HG03159 (cell line): ENCODE results near the gene SDHA.

Experiments used
- ATAC-seq: cut with Tn5 transposase; IDR thresholded peaks from one replicate; pipeline ENCODE4 v1.9.1; 2021; ENCODE audit warnings: mild to moderate bottlenecking, moderate library complexity; ENCODE audit not compliant: unreplicated experiment

The SDHA gene

DNA sequence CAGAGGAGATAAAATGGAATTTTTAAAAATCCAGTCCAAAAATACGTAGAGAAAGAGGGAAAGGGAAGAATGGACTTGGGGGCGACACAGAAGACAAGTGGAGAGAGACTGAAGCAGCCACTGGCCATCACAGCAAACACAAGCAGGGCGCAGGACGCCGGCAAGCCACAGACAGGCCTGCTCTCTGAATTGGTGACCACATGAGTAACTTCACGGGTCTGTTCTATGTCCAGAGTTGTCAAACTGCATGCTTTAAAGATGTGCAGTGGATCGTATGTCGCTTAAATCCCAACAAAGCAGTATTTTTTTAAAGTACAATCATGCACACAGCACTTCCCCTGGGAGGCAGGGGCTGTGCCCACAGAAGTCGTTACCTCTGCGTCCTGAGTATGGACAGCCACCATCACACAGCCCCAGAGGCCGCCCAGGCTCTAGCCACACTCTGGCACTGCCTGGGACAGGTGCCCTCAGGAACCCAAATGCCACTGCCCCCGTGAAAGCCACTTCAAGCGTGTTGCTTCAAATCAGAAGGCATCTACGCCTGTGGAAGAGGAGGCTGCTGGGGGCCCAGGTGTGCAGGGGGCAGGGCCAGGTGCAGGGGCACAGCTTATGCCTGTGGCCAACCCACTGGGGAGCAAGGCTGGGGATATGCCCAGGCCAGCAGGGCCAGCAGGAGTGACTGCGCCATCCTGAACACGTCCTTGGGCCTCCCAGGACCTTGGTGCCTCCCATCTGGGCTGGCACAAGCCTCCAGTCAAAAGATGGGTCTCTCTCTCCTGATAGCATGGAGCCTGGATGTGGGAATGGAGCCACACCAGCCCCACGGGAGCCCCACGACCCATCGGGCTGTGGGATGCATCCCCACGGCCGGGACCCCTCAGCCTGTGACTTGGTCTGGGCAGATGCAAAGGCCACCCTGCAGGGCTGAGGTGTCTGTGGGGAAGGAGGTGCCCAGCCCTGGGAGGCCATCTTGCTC, 32.7 kb upstream of the SDHA start:
- no peak for ATAC-seq

DNA sequence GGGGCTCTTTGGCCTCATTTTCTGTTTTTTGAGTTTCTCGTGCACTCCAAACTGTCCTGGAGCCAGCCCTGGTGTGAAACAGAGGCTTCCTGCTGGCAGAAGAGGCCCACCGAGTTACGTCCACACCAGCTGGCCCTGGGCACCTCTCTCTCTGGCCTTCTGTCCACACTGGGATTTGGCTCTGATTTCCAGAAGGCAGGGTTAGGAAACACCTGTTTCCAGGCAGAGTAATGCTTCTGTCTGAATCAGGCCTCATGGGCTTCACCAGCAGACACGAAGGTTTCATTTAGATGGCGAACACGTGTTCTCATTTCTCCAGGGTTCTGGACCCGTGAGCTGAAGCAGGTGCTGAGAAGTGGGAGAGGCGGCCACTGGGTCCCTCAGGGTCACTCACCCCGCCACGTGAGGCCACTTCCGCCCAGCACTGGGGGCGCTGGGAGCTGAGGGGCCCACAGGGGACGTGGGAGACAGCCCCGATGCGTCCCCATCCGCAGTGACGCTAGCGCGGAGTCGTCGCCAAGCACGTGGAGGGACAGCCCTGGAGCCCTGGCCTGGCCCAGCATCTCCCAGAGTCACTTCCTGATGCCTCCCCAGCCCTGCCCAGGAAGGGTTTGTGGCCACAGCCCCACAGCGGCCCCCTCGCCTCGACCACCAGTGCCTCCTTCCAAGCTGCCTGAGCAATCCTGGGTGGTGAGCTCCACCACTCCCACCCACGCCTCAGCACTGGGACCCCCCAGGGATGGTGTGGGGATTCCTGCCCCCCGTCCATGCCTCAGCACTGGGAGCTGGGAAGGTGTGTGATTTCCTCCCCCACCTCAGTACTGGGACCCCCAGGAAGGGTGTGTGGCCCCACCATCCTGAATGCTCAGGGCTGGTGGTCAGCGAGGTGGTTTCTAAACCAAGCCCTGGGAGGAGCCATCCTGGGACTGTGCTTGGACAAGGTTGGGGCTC, 31.8 kb upstream of the SDHA start:
- no peak for ATAC-seq

DNA sequence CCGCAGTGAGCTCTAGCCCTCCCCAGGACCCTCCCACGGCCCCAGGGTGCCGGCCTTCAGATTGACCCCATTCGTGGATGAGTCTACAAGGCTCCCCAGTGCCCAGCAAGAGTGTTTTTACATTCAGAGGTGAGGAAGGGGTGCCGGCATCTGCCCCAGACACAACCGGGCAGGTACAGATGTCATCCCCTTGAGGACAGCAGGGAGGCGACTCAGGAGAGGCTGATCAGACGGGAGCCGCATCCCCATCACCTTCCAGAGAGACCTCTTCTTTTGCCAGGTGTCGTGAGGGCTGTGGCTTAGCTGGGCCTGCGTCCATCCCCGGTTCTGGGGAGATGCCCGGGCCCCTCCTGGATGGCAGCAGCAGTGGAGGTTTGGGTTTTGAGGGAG, 31.1 kb upstream of the SDHA start:
- ATAC-seq, result no peak

DNA sequence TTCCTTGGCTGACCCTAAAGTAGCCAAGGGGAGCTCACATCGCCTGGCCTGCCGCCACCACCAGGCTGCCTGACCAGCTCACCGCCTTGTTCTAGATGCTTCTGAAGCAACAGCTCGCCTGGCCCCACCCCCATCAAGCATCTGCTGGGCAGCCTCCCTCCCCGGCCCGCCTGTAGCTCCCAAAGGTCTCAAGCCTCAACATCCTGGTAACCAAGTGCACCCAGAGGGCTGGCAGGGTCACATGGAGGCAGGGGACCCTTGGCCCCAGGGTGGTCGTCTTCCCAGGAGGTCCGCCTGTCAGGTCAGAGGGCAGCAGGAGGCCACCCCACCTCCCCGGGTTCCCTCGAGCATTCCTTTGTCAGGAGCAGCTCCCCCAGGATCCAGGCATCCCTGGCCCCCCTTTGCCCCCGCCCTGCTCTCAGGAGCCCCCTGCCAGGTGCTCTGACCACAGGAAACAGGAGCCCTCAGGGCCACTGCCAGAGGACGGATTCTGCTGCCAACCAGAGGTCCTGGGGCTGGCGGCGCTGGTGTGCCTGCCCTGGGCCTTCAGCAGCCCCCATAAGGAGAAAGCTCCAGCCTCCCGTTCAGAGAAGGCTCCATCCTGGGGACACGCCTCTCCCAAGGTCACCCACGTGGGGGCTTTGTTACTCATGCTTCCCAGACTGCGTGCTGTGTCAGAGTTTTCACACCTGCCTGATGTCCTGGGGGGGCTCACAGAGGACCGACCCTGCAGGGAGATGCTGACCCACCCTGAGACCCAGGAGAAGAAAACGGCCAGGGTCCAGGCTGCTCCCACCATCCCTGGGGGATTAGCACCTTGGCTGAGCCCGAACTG, 30.3 kb upstream of the SDHA start:
- ATAC-seq, result no peak

DNA sequence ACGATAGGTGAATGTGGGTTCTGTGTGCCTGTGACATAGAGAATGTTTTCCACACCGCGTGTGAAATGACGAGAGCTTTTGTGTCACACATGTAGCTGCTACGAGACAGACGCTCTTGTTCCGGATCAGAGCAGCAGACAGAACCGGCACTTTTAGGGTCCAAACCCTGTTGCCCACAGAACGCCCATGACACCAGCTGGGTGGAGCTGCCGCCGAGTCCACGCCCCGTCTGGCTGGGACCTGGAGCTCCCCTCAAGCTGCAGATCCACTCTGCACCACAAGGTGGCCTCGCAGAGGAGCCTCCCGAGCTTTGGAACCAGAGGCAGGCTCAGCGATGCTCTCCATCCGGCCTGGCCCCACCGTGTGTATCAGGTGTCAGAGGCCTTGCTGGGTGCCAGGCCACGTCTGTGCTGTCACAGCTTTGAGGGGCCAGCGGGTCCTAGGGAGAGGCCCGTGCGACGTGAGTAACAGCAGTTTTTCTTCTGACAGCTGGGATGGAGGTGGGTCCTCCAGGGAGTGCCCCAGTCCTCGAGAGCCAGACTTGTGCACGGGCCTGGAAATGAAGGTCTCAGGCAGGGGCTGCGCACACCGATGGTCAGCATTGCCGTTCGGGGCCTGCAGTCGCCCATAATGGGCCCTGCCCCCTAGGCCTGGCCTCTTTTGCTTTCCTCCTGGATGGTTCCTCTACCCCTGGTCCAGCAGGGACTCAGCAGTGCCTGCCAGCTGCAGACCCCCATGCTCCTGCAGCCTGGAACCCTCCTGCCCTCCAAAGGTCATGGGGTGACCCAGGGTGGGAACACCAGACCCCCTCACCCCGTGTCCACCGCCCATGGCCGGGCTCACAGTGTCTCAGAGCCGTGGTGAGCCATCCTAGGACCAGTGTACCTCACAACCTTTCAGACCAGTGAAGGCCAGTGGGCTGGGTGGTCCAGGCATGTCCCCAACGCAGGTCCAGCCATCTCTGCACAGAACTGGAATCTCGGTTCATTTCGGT, 29.3 kb upstream of the SDHA start:
- peak; percentile 76 for ATAC-seq

DNA sequence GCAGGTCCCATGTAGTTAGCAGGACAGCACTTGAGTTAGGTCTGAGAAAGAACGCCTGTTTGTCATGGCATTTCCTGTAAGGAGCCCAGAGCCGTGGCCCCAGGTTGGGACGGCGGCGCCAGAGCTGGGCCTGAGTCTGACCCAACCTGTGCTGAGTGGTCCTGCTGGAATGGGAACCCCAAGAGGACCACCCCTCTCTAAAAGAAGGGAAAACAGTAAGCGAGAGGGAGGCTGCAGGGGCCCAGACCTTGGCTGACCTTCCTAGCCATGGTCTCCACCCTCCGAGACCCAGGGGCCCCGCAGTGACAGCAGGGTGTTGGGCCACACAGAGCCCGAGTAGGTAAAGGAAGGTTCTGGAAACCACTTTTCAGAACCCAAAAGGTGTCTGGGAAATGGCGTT, 28.6 kb upstream of the SDHA start:
- ATAC-seq, result no peak

DNA sequence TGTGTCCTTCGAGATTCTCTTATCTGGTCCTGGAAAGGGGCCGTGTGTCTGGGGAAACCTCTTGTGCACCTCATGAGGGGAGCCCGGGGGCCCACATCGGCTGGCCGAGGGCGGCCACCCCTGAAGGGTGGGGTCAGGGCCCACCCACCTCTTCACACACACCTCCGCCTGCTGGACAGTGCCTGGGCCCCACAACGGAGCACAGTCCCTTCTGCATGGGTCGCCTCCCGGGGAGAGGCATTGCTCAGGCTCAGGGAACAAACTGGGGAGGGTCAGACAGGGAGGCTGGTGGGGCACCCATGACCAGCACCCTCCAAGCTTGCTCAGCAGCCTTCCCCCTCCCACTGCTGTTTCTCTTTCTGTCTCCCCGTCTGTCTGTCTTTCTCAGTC, 28.1 kb upstream of the SDHA start:
- no peak for ATAC-seq

DNA sequence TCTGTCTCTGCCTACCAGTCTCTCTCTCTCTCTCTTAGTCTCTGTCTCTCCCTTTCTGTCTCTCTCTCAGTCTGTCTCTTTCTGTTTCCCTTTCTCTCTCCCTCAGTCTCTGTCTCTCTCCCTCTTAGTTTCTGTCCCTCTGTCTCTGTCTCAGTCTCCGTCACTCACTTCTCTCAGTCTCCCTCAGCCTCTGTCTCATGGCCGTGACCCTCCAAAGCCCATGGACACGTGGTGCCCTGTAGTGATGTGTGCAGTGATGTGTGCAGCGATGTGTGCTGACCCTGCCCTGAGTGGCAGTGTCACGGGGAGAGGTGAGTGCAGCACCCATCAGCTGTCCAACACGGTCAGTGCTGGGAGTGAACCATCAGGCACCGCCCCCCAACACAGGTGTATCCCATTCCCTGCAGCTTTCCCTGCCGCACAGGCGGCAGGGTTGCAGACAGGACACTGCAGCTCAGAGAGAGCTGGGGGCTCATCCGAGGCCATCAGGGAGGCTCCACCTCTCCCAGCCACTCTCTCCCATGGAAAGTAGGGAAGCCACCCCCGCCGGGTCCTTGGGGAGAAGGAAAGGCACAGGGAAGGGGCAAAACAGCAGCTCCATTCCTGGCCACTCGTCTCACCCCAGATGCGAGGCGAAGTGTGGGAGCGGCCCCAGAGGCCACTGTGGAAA, 27.6 kb upstream of the SDHA start:
- peak; percentile 34 for ATAC-seq

DNA sequence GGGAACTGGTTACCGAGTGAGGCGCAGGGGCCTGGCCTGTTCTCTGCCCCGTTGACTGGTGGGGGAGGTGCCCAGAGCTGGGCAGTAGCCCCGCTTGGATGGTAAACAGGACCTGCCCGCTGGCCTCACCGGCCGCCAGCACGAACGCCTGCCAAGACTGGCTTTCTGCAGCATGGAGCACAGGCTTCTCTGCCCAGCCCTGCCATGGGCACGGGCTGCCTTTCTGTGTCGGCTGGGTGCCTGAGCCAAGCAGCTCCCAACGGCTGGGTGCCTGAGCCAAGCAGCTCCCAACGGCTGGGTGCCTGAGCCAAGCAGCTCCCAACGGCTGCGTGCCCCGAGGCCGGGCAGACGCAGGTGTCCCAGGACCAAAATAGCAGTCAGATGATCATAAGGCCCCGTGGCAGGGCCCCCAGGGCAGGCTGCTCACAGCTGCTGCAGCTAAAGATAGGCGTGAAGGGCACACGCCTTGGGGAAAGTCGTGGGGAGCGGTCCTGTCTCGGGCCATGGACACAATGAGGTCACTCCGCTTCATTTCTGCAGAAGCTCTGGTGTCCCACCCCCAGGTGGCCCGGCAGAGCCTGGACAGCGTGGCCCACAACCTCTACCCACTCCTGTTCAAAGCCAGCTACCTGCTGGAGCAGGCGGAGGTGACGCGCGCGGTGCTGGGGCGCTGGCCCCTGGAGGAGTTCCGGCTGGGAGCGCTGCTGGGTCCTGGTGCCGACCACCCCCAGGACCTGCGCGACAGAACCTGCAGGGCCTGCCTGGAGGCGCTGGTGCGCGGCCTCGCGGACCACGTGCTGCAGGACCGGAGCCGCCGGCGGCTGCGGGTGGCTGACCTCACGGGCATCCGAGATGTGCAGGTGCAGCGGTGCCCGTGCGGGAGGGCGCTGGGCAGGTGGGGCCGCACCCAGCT, 26.8 kb upstream of the SDHA start, which contains the start of gene LRRC14B:
Gene LRRC14B, plus strand, starts transcription at position 460 of the 913 bp plus-strand sequence. Its CDS starts 44 bp downstream, at position 504.
- no peak for ATAC-seq

DNA sequence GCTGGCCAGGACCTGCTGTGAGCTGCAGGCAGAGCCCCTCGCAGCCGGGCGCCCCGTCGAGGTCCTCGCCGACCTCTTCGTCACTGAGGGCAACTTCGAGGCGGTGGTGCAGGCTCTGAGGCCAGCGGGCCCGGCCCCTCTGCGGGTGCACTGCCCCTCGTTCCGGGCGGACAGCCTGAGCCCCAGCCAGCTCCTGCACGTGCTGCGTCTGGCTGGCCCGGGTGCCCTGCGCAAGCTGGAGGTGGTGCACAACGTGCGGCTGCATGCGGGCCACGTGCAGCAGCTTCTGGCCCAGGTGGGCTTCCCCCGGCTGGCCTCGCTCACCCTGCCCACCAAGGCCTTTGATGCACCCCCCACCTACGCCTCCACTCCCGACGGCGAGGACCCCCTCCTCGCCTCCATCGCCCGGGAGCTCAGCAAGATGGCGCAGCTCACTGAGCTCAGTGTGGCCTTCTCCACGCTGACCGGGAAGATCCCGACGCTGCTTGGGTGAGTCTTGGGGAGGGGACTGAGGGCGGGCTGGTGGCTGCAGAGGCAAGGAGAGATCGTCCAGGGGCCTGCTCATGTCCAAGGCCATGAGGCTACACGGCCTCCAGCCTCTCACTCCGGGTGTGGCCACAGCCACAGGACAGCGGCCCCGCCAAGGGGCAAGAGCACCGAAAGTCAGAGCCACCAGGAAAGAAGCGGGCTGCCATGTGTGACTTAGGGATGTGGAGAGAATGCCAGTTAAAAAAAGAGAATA, 26.0 kb upstream of the SDHA start:
- no peak for ATAC-seq

DNA sequence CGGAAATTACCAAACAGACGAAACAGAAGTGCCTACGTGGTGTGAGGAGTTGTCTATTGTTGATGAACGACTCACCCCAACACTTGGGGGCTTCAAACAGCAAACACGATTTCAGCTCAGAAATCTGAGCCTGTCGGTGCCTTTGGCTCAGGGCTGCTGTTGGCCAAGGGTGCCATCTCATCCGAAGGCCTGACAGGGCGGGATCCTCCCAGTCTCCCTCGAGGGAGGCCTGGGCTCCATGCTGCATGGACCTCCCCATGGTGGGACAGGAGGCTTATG, 25.5 kb upstream of the SDHA start:
- no peak for ATAC-seq

DNA sequence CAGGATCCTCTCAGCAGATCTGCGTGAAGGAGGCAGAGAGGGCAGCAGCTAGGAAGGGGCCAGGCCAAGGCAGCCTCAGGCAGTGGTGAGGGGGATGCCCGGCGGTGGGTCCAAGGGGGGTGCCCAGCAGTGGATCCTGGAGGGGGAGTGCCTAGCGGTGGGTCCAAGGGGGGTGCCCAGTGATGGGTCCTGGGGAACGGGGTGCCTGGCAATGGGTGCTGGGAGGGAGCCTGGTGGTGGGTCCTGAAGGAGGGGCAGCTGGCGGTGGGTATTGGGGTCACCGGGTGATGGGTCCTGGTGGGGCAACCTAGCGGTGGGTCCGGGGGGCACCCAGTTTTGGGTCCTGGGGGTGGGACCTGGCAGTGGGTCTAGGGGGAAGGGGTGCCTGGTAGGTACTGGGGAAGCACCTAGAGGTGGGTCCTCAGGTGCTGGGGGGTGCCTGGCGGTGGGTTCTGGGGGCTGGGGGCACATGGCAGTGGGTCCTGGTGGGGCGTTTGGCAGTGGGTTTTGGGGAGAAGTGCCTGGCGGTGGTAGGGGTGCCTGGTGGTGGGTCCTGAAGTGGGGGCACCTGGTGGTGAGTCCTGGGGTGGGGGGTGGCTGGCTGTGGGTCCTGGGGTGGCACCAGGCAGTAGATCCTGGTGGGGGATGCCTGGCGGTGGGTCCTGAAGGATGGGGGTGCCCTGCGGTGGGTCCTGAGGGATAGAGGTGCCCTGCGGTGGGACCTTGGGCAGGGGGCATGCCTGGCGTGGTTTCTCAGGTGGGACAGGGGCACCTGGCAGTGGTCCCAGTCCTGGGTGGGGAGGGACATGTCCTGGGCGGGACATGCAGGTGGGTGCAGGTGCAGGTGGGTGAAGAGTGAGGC, 24.9 kb upstream of the SDHA start:
- no peak for ATAC-seq

DNA sequence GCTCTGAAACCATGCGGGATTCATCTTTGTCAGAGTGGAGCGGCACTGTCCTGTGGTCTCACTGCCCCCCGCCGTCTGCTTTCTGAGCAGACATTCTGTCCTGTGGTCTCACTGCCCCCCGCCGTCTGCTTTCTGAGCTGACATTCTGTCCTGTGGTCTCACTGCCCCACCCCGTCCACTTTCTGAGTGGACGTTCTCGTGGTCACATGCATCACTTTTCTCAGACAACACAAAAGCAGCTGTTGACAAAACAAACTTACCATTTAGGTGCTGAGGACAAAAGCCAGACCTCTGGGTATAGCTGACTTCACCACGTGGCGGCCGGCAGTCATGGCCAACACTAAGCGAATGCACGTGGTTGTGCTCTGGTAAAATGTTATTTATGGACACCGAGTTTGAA, 24.0 kb upstream of the SDHA start:
- ATAC-seq, result no peak

DNA sequence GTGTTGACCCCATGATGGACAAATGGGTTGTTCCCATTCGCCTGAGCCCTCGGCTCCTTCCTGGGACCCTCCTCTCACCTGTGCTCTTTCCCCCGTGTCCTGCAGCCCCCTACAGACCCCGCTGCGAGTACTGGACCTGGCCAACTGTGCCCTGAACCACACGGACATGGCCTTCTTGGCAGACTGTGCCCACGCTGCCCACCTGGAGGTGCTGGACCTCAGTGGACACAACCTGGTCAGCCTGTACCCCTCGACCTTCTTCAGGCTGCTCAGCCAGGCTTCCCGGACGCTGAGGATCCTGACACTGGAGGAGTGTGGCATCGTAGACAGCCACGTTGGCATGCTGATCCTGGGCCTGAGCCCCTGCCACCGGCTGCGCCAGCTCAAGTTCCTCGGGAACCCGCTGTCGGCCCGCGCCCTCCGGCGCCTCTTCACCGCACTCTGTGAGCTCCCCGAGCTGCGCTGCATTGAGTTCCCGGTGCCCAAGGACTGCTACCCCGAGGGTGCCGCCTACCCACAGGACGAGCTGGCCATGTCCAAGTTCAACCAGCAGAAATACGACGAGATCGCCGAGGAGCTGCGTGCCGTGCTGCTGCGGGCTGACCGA, 23.4 kb upstream of the SDHA start:
- ATAC-seq, result no peak

DNA sequence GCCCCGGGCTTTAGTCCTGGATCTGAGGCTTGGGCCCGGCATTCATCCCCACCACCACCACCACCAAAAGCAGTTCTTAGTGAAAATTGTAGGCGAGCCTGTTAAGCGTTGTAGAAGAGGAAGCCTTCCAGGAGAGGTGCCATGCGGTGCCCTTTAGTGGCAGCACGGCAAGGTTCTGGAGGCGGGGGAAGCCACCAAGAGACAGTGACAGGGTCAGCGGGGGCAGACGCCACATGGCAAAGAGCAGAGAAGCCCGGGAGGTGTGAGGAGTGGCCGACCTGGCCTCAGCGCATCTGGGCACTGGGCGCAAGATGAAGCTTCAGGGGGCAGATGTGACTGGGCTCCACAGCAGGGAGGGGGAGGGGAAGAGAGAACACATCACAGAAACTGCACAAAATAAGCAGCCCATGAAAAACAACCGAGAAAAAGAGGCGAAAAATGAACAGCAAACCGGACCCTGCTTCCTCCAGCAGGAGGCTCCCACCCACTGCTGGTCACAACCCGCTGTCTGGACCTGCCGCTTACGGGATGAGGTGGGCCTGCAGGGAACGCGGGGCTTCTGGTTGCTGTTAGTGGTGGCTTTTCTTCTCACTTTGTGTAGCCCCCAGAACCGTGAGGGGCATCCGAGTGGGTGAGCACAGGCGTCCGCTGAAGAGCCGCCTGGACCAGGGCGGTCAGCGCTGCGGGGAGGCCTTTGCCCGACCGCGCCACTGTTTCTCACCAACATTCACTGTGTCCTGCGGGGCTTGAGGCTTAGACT, 22.5 kb upstream of the SDHA start:
- ATAC-seq, result no peak
